Activated CD8-positive, alpha-beta memory T cell treated with anti-CD3 and anti-CD28 coated beads, Interleukin-2, amount 50 U/mL, for 4 hours (primary cell): ENCODE data around the gene COL9A3.

ENCODE experiments used
- DNase-seq: peaks from one replicate; pipeline ENCODE4 v3.0.0-alpha.2; 2020

COL9A3 gene

DNA sequence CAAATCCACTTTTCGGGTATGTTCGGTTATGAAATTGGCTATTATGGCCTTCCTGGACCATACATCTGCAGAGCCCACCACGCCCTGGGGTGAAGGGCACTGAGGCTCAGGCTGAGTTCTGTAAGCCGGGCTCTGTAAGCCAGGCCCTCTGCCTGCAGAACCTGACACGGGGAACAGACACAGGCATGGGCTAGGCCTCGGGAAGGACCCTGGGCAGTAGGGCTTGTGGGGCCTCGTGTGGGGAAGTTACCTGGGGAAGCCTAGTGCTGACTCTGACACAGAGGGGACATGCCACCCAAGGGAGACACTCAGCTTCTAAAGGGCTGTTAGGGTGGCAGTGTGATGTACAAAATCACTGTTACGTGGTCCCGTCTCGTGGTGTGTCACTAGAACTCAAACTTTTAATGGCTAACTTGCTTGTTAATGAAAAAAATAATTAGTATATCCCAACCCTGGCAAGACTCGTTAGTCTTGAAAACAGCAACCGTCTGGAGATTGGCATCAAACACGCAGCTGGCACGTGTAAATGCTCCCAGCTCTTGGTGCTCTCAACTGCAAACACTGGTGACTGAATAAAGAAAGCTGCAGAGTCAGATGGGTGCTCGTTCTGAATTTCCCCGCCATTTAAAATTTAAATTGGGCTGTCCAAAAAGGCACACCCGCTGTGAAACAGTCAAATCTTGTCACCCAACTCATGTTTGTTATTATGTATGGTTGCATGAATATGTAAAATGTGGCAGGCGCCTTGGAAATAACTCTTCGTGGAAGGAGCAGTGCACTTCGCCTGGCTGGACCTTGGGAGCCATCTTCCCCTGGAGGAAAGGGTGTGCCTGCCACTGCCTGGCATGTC lies 68.4 kb downstream of the COL9A3 start:
- DNase-seq: no peak

DNA sequence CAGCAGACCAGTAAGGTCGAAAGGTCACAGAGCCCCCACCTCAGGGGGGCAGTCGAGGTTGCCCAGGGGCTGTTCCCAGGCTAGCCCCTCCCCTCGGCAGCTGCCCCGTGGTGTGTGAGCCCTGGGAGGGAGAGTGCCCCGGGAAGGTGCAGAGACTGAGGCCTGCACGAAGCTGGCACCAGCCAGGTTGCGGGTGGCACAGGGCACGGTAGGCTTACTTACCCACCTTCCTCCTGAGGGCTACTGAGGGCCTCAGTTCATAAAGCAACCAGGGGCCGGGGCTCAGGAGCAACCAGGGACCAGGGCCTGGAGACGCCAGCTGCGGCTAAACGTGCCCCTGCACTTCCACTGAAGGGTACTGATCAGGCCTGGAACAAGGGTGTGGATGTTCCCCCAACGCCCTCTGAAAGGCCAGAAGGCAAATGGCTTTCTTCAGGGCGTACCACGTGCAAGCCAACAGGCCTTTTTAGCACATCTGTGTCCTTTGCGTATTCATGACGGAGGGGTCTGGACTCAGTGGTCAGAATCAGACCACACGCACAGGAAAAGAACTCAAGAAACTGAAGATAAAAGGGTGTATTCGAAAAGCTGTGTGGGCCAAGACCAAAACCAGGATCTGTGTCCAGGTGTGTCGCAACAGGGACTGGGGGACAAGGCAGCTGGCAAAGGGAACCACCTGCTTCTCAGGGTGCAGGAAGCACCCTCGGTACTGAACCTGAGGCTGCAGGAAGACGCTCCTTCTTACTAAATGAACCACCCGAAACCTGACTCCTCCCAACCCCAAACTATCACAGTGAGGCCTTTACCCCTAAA lies 69.3 kb downstream of the COL9A3 start:
- DNase-seq: no peak

DNA sequence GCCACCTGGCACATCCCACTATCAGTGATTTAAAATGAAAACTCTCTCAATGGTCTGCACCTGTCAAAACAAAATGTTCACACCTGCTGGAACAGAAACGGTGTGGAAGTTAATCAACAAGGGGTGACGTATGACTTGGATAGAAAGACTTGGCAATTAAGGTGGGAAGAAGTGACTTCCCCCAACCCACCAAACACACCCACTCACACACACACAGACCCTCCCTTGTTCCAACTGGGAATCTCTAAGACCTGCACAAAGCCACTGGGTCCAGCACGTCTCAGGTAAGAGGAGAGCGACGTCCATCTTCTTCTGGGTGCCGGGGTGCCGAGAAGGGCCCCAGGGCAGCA lies 69.8 kb downstream of the COL9A3 start:
- no peak for DNase-seq

DNA sequence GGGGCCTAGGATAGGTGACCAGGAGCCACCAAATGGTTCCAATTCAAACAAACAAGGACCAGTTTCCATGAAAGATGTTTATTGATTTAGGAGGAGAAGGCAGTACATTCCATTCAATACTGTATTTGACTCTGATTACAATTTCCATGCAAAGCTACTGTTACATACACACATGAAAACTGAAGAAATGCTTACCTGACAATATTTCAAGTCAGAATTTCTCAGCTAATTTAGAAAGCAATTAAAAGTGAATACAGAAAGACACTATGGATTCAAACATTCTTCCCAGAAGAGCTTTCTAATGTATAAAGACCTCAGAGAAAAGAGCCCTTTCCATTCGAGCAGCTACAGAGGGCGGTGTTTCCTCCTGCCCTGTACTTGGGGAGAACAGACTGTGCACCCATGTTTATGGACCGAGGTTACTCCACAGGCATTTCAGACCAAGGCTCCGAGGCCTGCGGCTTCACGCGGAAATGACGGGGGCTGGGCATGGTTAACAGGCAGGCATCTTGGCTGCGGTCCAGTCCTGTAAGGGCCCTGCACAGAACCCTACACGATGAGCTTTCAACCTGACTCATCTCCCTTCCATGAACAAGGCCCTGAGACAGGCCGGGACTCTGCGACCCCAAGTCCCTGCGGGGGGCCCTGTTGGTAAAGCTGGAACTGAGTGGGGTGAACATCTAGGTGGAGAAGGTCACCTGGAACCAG lies 70.5 kb downstream of the COL9A3 start:
- no peak for DNase-seq

DNA sequence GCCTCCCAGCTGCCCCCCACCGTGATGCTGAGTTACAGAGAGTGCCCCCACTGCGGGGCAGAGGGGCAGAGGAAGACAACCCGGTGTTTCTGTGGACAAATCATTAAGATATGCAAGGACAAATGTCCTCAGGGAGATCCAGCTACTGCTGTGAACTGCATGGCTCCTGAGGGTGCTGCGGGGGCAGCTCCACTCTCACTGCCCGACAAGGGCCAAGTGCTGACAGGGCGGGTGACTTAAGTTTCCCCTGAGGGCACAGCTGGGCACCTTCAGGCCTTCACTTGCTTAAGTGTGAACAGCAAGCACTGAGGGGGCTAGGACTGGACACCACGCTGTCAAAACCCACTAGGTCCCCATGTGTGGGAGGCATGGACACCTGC lies 71.0 kb downstream of the COL9A3 start:
- DNase-seq: no peak

DNA sequence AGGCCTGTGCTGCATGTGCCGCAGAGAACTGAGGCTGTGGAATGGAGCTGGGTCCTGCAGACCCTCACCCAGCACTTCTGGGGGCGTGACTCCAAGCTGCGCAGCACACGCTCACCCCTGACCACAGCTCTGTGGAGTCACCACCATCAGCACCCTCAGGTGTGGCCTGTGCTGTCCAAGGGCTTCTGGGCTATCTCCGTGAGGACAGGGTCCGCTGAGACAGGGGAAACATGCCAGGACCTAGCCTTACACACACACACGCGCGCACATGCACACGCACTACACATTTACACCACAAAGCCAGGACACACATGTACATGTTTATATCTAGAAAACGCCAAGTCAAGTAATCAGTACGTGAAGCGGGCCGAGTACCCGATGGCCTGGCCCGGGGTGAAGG lies 71.6 kb downstream of the COL9A3 start:
- no peak for DNase-seq

DNA sequence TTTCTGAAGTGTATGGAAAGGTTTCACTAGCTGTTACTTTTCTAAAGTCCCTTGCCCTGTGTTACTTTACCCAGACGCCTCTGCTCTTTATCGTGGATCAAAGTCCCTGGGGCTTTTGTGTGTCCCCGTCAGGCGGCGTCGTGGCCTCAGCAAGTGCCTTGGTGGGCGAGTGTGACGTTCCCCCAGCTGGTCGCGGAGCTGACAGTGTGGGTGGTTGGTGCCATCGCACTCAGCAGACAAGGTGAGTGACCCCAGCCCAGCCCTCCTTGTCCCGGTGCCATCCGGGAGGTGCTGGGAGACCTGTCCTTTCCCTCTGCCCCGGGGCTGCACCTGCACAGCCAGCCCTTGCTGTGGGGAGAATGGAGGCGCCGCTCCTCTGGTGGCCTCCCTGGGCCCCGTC lies 72.1 kb downstream of the COL9A3 start:
- no peak for DNase-seq

DNA sequence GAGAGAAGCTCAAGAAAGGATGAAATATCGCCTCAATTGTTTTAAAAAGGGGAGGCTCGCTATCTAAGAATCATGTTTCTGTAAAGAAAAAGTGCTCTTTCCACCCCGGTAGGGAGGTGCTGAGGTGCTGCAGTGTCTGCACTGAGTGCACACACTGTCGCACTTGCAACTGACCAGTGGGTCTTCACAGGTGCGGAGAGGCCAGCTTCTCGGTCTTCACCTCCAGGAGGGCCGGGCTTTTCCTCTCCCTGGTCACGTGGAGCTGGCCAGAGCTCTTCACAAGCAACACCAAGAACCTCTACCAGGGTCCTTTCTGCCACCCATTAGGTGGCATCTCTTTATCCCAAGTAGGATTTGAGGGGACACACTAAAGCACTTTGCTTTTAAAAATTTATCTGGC lies 72.6 kb downstream of the COL9A3 start:
- DNase-seq: no peak

DNA sequence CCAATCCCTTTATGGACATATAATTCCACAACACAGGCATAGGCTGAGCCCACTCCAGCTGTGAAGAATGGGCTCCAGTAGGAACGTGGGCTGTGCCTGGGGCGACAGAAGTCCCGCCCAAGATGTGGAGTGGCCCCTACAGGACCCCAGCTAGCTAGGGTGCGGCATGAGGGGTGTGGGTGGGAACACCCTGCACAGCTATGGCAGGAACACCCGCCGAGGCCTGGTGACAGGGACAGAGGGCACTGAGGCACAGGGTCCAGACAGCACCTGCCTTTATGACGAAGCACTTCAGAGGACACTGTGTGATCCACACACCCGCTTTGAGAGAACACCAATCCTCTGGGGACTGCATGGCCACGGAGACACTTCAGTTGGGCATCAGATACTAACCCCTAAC lies 73.0 kb downstream of the COL9A3 start:
- DNase-seq: no peak

DNA sequence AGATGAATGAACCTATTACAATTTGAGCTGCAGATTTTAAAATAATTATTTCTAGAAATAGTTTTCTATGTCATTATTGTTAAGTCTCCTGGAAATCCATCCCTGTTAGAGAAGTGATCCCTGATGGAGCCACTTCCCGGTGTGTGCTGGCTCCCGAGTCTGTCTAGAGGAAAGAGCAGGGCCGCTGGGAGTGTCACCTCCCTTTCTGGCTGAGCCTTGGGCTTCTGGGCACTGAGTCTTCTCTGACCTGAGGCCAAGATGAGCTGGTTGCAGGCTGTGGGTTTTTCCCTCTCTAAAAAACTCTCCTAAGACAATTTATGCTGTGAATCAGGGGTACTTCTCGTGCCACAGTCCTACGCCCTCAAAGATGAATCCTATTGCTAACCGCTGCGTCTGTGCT lies 73.6 kb downstream of the COL9A3 start:
- DNase-seq: no peak
